ENCODE data around the gene OXNAD1.

The OXNAD1 gene

DNA sequence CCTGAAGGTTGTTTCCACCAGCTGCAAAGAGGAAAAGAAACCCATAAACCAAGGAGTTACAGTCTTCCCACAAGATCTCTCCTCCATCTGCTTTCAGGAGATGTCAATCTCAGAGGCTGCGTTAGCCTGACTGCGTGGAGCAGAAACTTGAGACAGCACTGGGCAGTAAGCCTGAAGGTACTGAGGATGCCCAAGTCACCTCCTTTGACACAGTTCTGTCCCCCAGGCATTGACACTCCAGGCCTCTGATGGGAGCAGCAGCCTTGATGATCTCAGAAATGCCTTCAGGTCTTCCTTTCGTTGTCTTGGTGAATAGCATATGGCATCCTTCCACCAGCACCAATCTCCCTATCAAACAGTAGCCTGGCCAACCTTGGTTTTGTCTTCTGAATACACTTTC, 89.3 kb downstream of the OXNAD1 start:
- DNase-seq (ENCODE audit: low spot score): no peak
- no peak for FAIRE-seq

Measured in RCC 7860 (cell line).